ENCODE measurements around the gene TENT4A. TPM values are rescaled to one million over a fixed set of nuclear protein-coding genes. Genes with fewer than 3 reads are reported as not detected.

TENT4A gene
- total RNA-seq, 1 experiment from 2014 or later: 32.3 TPM

DNA sequence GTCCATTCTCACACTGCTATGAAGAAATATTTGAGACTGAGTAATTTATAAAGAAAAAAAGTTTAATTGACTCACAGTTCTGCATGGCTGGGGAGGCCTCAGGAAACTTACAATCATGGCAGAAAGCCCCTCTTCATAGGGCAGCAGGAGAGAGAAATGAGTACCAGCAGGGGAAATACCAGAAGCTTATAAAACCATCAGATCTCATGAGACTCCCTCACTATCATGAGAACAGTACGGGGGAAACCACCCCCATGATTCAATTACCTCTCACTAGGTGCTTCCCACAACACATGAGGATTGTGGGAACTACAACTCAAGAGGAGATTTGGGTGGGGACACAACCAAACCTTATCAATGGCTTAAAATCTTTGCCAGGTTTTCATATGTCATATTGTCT lies 20.3 kb upstream of the TENT4A start:
- BruUV-seq (replicated peaks): no TSS peak
- H3K27me3 ChIP-seq (replicated peaks; ENCODE audit: control insufficient read depth, insufficient read depth, low read length): no peaks in the 10 kb centered on the region
- Mint-ChIP-seq H3K27me3 (ENCODE audit: insufficient read depth, unreplicated experiment) (peaks cover 9% of the 10 kb centered on the region), H3K4me1 (ENCODE audit: low read depth, unreplicated experiment) (no peaks in the 10 kb centered on the region), H3K4me3 (ENCODE audit: unreplicated experiment) (no peak overlapping the region), H3K9me3 (ENCODE audit: unreplicated experiment) (no peaks in the 10 kb centered on the region), H3K36me3 (ENCODE audit: insufficient read depth, unreplicated experiment) (no peaks in the 10 kb centered on the region), H3K27ac (ENCODE audit: unreplicated experiment) (no peak overlapping the region)
- no peak overlapping the region for H3K4me3 ChIP-seq (ENCODE audit: low read depth, low read length)
- H3K4me1 ChIP-seq: no peaks in the 10 kb centered on the region
- CTCF ChIA-PET: no interaction called here
- H3K9me3 ChIP-seq: no peaks in the 10 kb centered on the region
- no peaks in the 10 kb centered on the region for H3K36me3 ChIP-seq (ENCODE audit: control insufficient read depth, insufficient read depth, low read length)
- intact Hi-C loops (cut with micrococcal nuclease; ENCODE audit: unreplicated experiment): no loop called here
- no peak for DNase-seq
- TF ChIP-seq, protein P1, sequence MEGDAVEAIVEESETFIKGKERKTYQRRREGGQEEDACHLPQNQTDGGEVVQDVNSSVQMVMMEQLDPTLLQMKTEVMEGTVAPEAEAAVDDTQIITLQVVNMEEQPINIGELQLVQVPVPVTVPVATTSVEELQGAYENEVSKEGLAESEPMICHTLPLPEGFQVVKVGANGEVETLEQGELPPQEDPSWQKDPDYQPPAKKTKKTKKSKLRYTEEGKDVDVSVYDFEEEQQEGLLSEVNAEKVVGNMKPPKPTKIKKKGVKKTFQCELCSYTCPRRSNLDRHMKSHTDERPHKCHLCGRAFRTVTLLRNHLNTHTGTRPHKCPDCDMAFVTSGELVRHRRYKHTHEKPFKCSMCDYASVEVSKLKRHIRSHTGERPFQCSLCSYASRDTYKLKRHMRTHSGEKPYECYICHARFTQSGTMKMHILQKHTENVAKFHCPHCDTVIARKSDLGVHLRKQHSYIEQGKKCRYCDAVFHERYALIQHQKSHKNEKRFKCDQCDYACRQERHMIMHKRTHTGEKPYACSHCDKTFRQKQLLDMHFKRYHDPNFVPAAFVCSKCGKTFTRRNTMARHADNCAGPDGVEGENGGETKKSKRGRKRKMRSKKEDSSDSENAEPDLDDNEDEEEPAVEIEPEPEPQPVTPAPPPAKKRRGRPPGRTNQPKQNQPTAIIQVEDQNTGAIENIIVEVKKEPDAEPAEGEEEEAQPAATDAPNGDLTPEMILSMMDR (IDR thresholded peaks at IDR 0.05; ENCODE audit: insufficient read depth in 1 of 2, low read depth in 1 of 2, low read length in 1 of 2, severe bottlenecking in 1 of 2, unreplicated experiment in 1 of 2): no peak
- POLR2A ChIA-PET: interaction anchor here (0.6 kb wide), 1 partner anchor 82 kb away, joined by 5 read pairs; no protein-coding TSS in a partner anchor

DNA sequence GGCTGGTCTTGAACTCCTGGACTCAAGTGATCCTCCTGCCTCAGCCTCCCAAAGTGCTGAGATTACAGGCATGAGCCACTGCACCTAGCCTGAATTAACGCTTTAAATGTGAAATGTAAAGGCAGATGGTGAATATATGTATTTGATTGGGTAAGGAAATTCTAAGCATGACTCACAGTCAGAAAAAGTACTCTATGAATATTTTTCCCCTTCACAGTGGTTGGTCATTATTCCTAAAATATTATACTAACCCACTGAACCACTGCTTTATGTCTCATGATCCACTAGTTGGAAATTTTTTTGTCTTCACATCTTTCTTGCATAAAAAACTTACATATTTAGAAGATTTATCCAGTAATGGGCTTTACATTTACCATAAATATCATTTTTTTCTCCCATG lies 14.5 kb upstream of the TENT4A start:
- Mint-ChIP-seq H3K4me3 (ENCODE audit: unreplicated experiment) (no peak overlapping the region), H3K27ac (ENCODE audit: unreplicated experiment) (no peak overlapping the region), H3K4me1 (ENCODE audit: low read depth, unreplicated experiment) (no peaks in the 10 kb centered on the region), H3K36me3 (ENCODE audit: insufficient read depth, unreplicated experiment) (no peaks in the 10 kb centered on the region), H3K27me3 (ENCODE audit: insufficient read depth, unreplicated experiment) (peaks cover 4% of the 10 kb centered on the region), H3K9me3 (ENCODE audit: unreplicated experiment) (no peaks in the 10 kb centered on the region)
- Histone ChIP-seq H3K4me3 (ENCODE audit: low read depth, low read length) (no peak overlapping the region), H3K27me3 (replicated peaks; ENCODE audit: control insufficient read depth, insufficient read depth, low read length) (no peaks in the 10 kb centered on the region), H3K36me3 (ENCODE audit: control insufficient read depth, insufficient read depth, low read length) (no peaks in the 10 kb centered on the region), H3K9me3 (no peaks in the 10 kb centered on the region), H3K4me1 (no peaks in the 10 kb centered on the region)
- TF ChIP-seq, protein P1 (IDR thresholded peaks at IDR 0.05; ENCODE audit: insufficient read depth in 1 of 2, low read depth in 1 of 2, low read length in 1 of 2, severe bottlenecking in 1 of 2, unreplicated experiment in 1 of 2): no peak
- DNase-seq: no peak
- no TSS peak for BruUV-seq (replicated peaks)
- intact Hi-C loops (cut with micrococcal nuclease; ENCODE audit: unreplicated experiment): no loop called here
- ChIA-PET CTCF (no interaction called here), POLR2A (no interaction called here)

DNA sequence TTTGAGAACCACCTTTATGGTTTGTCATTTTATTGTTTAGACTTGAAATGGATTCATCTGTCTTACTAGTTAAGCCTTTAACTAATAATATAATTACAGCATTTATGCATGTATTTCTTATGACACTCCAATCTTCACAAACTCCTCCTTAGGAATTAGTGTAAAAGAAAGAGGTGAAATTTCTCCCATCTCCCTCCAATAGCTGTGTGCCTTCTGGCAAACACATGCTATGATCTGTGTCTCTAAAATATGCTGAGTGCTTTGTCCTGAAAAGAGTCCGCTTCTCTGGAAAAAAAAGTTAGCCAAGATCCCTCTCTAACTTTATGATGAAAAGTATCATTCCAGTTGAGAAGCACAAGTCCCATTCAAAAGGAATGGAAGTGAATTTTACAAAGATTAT lies 13.9 kb upstream of the TENT4A start:
- Histone ChIP-seq H3K4me1 (no peaks in the 10 kb centered on the region), H3K9me3 (no peaks in the 10 kb centered on the region), H3K27me3 (replicated peaks; ENCODE audit: control insufficient read depth, insufficient read depth, low read length) (no peaks in the 10 kb centered on the region), H3K36me3 (ENCODE audit: control insufficient read depth, insufficient read depth, low read length) (no peaks in the 10 kb centered on the region), H3K4me3 (ENCODE audit: low read depth, low read length) (no peak overlapping the region)
- BruUV-seq (replicated peaks): no TSS peak
- Mint-ChIP-seq H3K27ac (ENCODE audit: unreplicated experiment) (no peak overlapping the region), H3K4me3 (ENCODE audit: unreplicated experiment) (no peak overlapping the region), H3K27me3 (ENCODE audit: insufficient read depth, unreplicated experiment) (peaks cover 4% of the 10 kb centered on the region), H3K9me3 (ENCODE audit: unreplicated experiment) (no peaks in the 10 kb centered on the region), H3K4me1 (ENCODE audit: low read depth, unreplicated experiment) (no peaks in the 10 kb centered on the region), H3K36me3 (ENCODE audit: insufficient read depth, unreplicated experiment) (no peaks in the 10 kb centered on the region)
- ChIA-PET POLR2A (no interaction called here), CTCF (no interaction called here)
- TF ChIP-seq, protein P1 (IDR thresholded peaks at IDR 0.05; ENCODE audit: insufficient read depth in 1 of 2, low read depth in 1 of 2, low read length in 1 of 2, severe bottlenecking in 1 of 2, unreplicated experiment in 1 of 2): no peak
- no peak for DNase-seq
- intact Hi-C loops (cut with micrococcal nuclease; ENCODE audit: unreplicated experiment): no loop called here

All from Caco-2 (cell line).